T47D (cell line): ENCODE data around the gene C10orf71.

ENCODE experiments used
- DNase-seq, 2 experiments: peaks; one replicate each; pipeline versions ENCODE4 v3.0.0 to v3.0.0-alpha.2; 2011 to 2012; ENCODE audit warnings: low read depth in 1 of 2, low spot score in 1 of 2
- JUND ChIP-seq: IDR thresholded peaks from 2 replicates; pipeline ENCODE4 v1.6.1; 2012; ENCODE audit warnings: low read depth
- in situ Hi-C: cut with HindIII; loops from 2 replicates; pipeline ENCODE4 v1.10.0; 2016; ENCODE audit warnings: low sequenced_read_pairs, low pct_unique_long_range_greater_than_20kb

C10orf71 gene

GRCh38 chr10:49348593-49348992 is 49.6 kb downstream of the C10orf71 start:
- no peak for DNase-seq
- in situ Hi-C loops, result no loop called here
- no peak for TF ChIP-seq JUND

- no peak for TF ChIP-seq JUND
- DNase-seq, result no peak
- in situ Hi-C loops, result no loop called here
Observed at GRCh38 chr10:49349390-49349789, 50.4 kb downstream of the C10orf71 start.

GRCh38 chr10:49350138-49350537 is 51.2 kb downstream of the C10orf71 start:
- no peak for DNase-seq
- TF ChIP-seq JUND, result no peak
- in situ Hi-C loops, result no loop called here

- DNase-seq, result no peak
- no peak for TF ChIP-seq JUND
- in situ Hi-C loops, result no loop called here
Observed at GRCh38 chr10:49350846-49351532, 52.0 kb downstream of the C10orf71 start.

- in situ Hi-C loops, result no loop called here
- no peak for TF ChIP-seq JUND
- no peak for DNase-seq
Observed at GRCh38 chr10:49351669-49352068, 52.7 kb downstream of the C10orf71 start.

GRCh38 chr10:49352323-49352722 is 53.4 kb downstream of the C10orf71 start:
- DNase-seq, result no peak
- in situ Hi-C loops, result no loop called here
- TF ChIP-seq JUND, result no peak

GRCh38 chr10:49353026-49353894 is 54.3 kb downstream of the C10orf71 start:
- TF ChIP-seq JUND, result no peak
- in situ Hi-C loops, result no loop called here
- DNase-seq, result no peak

- DNase-seq, result no peak
- in situ Hi-C loops, result no loop called here
Observed at GRCh38 chr10:49353895-49354566, 55.1 kb downstream of the C10orf71 start.

GRCh38 chr10:49354593-49354992 is 55.6 kb downstream of the C10orf71 start:
- in situ Hi-C loops, result no loop called here
- no peak for TF ChIP-seq JUND
- no peak for DNase-seq

More at GRCh38 chr10:49353895-49354566, 55.1 kb downstream of the C10orf71 start:
- no peak for TF ChIP-seq JUND

GRCh38 chr10:49355221-49355620 is 56.3 kb downstream of the C10orf71 start:
- no peak for TF ChIP-seq JUND
- no peak for DNase-seq
- in situ Hi-C loops, result no loop called here

GRCh38 chr10:49356181-49356580 is 57.2 kb downstream of the C10orf71 start:
- in situ Hi-C loops, result no loop called here
- no peak for TF ChIP-seq JUND

GRCh38 chr10:49356944-49357343 is 58.0 kb downstream of the C10orf71 start:
- in situ Hi-C loops, result no loop called here
- DNase-seq, result no peak
- TF ChIP-seq JUND, result no peak

More at GRCh38 chr10:49356181-49356580, 57.2 kb downstream of the C10orf71 start:
- no peak for DNase-seq

- no peak for TF ChIP-seq JUND
- in situ Hi-C loops, result no loop called here
- DNase-seq, result no peak
Observed at GRCh38 chr10:49357910-49358309, 58.9 kb downstream of the C10orf71 start.
